IPS DF 6.9 (cell line): ENCODE data around the gene METTL24.
A peak's percentile ranks its signal among the peaks of the same experiment; 100 is the strongest.

Source experiments
- DNase-seq: peaks from one replicate; pipeline ENCODE4 v3.0.0-alpha.2; 2013; ENCODE audit warnings: low read depth, low spot score
- H3K27ac ChIP-seq: one replicate; pipeline ENCODE4 v1.5.1; 2013; ENCODE audit warnings: low read length, control low read depth
- H3K27me3 ChIP-seq: 2 replicates; pipeline ENCODE4 v1.6.1; 2013; ENCODE audit warnings: mild to moderate bottlenecking, low read length; ENCODE audit not compliant: control insufficient read depth, insufficient read depth
- H3K36me3 ChIP-seq: 2 replicates; pipeline ENCODE4 v1.6.1; 2013; ENCODE audit warnings: low read length; ENCODE audit not compliant: control insufficient read depth, insufficient read depth
- H3K4me1 ChIP-seq: 2 replicates; pipeline ENCODE4 v1.6.1; 2013; ENCODE audit warnings: low read length; ENCODE audit not compliant: control insufficient read depth, insufficient read depth
- H3K4me3 ChIP-seq: 2 replicates; pipeline ENCODE4 v1.5.1; 2013; ENCODE audit warnings: mild to moderate bottlenecking, low read length
- H3K9me3 ChIP-seq: 2 replicates; pipeline ENCODE4 v1.6.1; 2013; ENCODE audit warnings: low read length, inconsistent platforms; ENCODE audit not compliant: control insufficient read depth, insufficient read depth
- WGBS: extraction: QIAGEN DNeasy Blood & Tissue Kit; methylation state at CpG from one replicate; pipeline ENCODE4 v1.1.7; 2013; ENCODE audit warnings: mixed read lengths, missing lambda C conversion rate; ENCODE audit not compliant: insufficient read length, insufficient coverage; 5-methylcytosine and 5-hydroxymethylcytosine counted together

Gene METTL24

GRCh38 chr6:110364364-110365105 lies 6.4 kb upstream of the METTL24 start:
- no peaks in the 10 kb centered on the region for H3K9me3 ChIP-seq
- 0 out of 2 replicates have a peak, but pooled peaks cover 1% of the 10 kb centered on the region for H3K4me1 ChIP-seq
- no CpG with 5 or more reads among the region's 5 CpGs for WGBS
- no peak overlapping the region for H3K27ac ChIP-seq
- H3K27me3 ChIP-seq = no peaks in the 10 kb centered on the region
- no peak for DNase-seq
- no peaks in the 10 kb centered on the region for H3K36me3 ChIP-seq
- no peak overlapping the region for H3K4me3 ChIP-seq

GRCh38 chr6:110363748-110364147 lies 5.6 kb upstream of the METTL24 start:
- Histone ChIP-seq H3K9me3 (no peaks in the 10 kb centered on the region), H3K27me3 (no peaks in the 10 kb centered on the region; the same call in 1 of the 2 replicates), H3K36me3 (no peaks in the 10 kb centered on the region), H3K4me1 (0 out of 2 replicates have a peak, but pooled peaks cover 1% of the 10 kb centered on the region), H3K27ac (no peak overlapping the region), H3K4me3 (no peak overlapping the region)
- no peak for DNase-seq
- WGBS = no CpG with 5 or more reads among the region's 3 CpGs

- peaks cover 9% of the 10 kb centered on the region; the same call in 1 of the 2 replicates for H3K27me3 ChIP-seq
- WGBS = no CpG with 5 or more reads among the region's 3 CpGs
- no peak for DNase-seq
Observed at GRCh38 chr6:110360676-110361075, 2.5 kb upstream of the METTL24 start.

GRCh38 chr6:110359556-110359955 lies 1.4 kb upstream of the METTL24 start:
- DNase-seq = no peak
- Histone ChIP-seq H3K4me3 (no peak overlapping the region), H3K9me3 (no peaks in the 10 kb centered on the region), H3K4me1 (peaks cover 5% of the 10 kb centered on the region; the same call in 1 of the 2 replicates), H3K27ac (no peak overlapping the region), H3K27me3 (peaks cover 9% of the 10 kb centered on the region; the same call in 1 of the 2 replicates), H3K36me3 (no peaks in the 10 kb centered on the region)
- WGBS = no CpG with 5 or more reads among the region's 5 CpGs

More at GRCh38 chr6:110360676-110361075, 2.5 kb upstream of the METTL24 start:
- peaks cover 1% of the 10 kb centered on the region; the same call in 1 of the 2 replicates for H3K4me1 ChIP-seq
- H3K36me3 ChIP-seq = no peaks in the 10 kb centered on the region
- no peaks in the 10 kb centered on the region for H3K9me3 ChIP-seq
- no peak overlapping the region for H3K4me3 ChIP-seq
- H3K27ac ChIP-seq = no peak overlapping the region

- no peaks in the 10 kb centered on the region for H3K9me3 ChIP-seq
- H3K4me1 ChIP-seq = peaks cover 5% of the 10 kb centered on the region; the same call in 1 of the 2 replicates
- H3K4me3 ChIP-seq = peak overlapping the region; percentile 80; the same call in 1 of the 2 replicates
- no peak for DNase-seq
- no peaks in the 10 kb centered on the region for H3K36me3 ChIP-seq
- H3K27me3 ChIP-seq = peaks cover 9% of the 10 kb centered on the region; the same call in 1 of the 2 replicates
- no peak overlapping the region for H3K27ac ChIP-seq
- WGBS = no CpG with 5 or more reads among the region's 13 CpGs
Observed at GRCh38 chr6:110358553-110359160, 508 bp upstream of the METTL24 start.

GRCh38 chr6:110357298-110357663 lies 868 bp downstream of the METTL24 start:
- Histone ChIP-seq H3K4me3 (peak overlapping the region; percentile 80; the same call in 1 of the 2 replicates), H3K36me3 (no peaks in the 10 kb centered on the region), H3K4me1 (peaks cover 5% of the 10 kb centered on the region; the same call in 1 of the 2 replicates), H3K27me3 (peaks cover 9% of the 10 kb centered on the region; the same call in 1 of the 2 replicates), H3K27ac (no peak overlapping the region), H3K9me3 (no peaks in the 10 kb centered on the region)
- DNase-seq = no peak
- WGBS = no CpG with 5 or more reads among the region's 14 CpGs

GRCh38 chr6:110356778-110357177 lies 1.4 kb downstream of the METTL24 start:
- no peak for DNase-seq
- Histone ChIP-seq H3K4me1 (peaks cover 5% of the 10 kb centered on the region; the same call in 1 of the 2 replicates), H3K9me3 (no peaks in the 10 kb centered on the region), H3K27ac (no peak overlapping the region), H3K4me3 (no peak overlapping the region), H3K36me3 (no peaks in the 10 kb centered on the region), H3K27me3 (peaks cover 9% of the 10 kb centered on the region; the same call in 1 of the 2 replicates)
- WGBS = no CpG with 5 or more reads among the region's 15 CpGs

- peaks cover 9% of the 10 kb centered on the region; the same call in 1 of the 2 replicates for H3K27me3 ChIP-seq
- WGBS = no CpG with 5 or more reads among the region's 2 CpGs
- H3K4me3 ChIP-seq = no peak overlapping the region
- no peaks in the 10 kb centered on the region for H3K36me3 ChIP-seq
- H3K4me1 ChIP-seq = peaks cover 5% of the 10 kb centered on the region; the same call in 1 of the 2 replicates
- no peak for DNase-seq
- H3K27ac ChIP-seq = no peak overlapping the region
- no peaks in the 10 kb centered on the region for H3K9me3 ChIP-seq
Observed at GRCh38 chr6:110355727-110356126, 2.4 kb downstream of the METTL24 start.

GRCh38 chr6:110355022-110355421 lies 3.1 kb downstream of the METTL24 start:
- no CpG with 5 or more reads among the region's 2 CpGs for WGBS
- no peaks in the 10 kb centered on the region for H3K9me3 ChIP-seq
- no peaks in the 10 kb centered on the region for H3K36me3 ChIP-seq
- no peak for DNase-seq
- no peak overlapping the region for H3K27ac ChIP-seq
- peaks cover 9% of the 10 kb centered on the region; the same call in 1 of the 2 replicates for H3K27me3 ChIP-seq
- no peak overlapping the region for H3K4me3 ChIP-seq
- H3K4me1 ChIP-seq = peaks cover 5% of the 10 kb centered on the region; the same call in 1 of the 2 replicates

GRCh38 chr6:110354153-110354552 lies 4.0 kb downstream of the METTL24 start:
- peaks cover 5% of the 10 kb centered on the region; the same call in 1 of the 2 replicates for H3K4me1 ChIP-seq
- no peaks in the 10 kb centered on the region for H3K9me3 ChIP-seq
- no peak overlapping the region for H3K4me3 ChIP-seq
- peaks cover 9% of the 10 kb centered on the region; the same call in 1 of the 2 replicates for H3K27me3 ChIP-seq
- no CpG with 5 or more reads among the region's 2 CpGs for WGBS
- no peak overlapping the region for H3K27ac ChIP-seq
- no peak for DNase-seq
- no peaks in the 10 kb centered on the region for H3K36me3 ChIP-seq
